K562 treated with DMSO at 1 percent for 48 hours (cell line): Measurements from ENCODE around the gene CDON. TPM values are rescaled to one million over a fixed set of nuclear protein-coding genes. Genes with fewer than 3 reads are reported as not detected.

Experiments
- total RNA-seq: library from RNA; unstranded; fragments of 300-600 nt; gene quantifications from 2 replicates; pipeline ENCODE4 v1.2.3, GENCODE V29; 2022; ENCODE audit warnings: low replicate concordance; ENCODE audit errors: extremely low read depth

CDON gene, protein sequence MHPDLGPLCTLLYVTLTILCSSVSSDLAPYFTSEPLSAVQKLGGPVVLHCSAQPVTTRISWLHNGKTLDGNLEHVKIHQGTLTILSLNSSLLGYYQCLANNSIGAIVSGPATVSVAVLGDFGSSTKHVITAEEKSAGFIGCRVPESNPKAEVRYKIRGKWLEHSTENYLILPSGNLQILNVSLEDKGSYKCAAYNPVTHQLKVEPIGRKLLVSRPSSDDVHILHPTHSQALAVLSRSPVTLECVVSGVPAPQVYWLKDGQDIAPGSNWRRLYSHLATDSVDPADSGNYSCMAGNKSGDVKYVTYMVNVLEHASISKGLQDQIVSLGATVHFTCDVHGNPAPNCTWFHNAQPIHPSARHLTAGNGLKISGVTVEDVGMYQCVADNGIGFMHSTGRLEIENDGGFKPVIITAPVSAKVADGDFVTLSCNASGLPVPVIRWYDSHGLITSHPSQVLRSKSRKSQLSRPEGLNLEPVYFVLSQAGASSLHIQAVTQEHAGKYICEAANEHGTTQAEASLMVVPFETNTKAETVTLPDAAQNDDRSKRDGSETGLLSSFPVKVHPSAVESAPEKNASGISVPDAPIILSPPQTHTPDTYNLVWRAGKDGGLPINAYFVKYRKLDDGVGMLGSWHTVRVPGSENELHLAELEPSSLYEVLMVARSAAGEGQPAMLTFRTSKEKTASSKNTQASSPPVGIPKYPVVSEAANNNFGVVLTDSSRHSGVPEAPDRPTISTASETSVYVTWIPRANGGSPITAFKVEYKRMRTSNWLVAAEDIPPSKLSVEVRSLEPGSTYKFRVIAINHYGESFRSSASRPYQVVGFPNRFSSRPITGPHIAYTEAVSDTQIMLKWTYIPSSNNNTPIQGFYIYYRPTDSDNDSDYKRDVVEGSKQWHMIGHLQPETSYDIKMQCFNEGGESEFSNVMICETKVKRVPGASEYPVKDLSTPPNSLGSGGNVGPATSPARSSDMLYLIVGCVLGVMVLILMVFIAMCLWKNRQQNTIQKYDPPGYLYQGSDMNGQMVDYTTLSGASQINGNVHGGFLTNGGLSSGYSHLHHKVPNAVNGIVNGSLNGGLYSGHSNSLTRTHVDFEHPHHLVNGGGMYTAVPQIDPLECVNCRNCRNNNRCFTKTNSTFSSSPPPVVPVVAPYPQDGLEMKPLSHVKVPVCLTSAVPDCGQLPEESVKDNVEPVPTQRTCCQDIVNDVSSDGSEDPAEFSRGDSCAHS (N-terminal part only)
- not detected in 2 replicates for total RNA-seq

DNA sequence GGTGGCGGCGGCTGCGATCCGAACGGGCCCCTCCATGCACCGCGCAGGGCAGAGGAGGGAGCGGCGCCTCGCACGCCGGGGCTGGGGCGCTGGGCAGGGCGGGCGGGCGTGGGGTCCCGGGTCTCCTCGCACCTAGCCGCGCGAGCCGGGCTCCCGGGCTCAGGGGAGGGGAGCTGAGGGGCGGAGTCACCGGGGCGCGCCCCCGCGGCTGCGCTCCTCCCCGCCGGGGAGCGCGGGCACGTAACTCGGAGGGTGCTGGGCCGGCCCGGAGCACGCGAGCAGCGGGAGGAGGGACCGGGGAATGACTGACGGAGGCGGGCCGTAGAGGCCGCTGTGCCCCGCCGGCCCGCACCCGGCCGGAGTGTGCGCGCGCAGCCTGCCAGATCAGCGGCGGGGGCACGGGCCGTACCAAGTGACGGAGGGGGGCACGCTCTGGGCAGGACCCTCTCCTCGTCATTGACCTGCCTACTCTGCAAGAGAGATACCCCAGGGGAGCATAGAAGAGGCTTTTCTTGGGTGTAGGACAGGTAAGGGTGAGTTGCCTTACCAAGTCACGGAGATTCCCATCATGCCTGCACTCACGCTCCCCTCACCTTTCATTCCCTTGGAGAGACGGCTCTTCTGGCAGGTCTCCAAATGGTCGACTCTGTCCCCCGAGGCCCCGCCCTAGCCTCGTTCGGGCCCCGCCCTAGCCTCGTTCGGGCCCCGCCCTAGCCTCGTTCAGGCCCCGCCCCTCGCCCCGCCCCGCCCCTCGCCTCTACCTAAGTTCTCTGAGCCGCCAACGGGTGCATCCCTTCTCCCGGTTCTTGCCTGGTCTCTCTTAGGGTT, at the start of gene CDON:
Gene CDON (minus strand): TSS at position 188 of the 828 bp plus-strand sequence. CDS start 39,390 bp downstream, outside the sequence.

GRCh38 chr11:125945797-125946520, 116.7 kb downstream of the CDON start, which contains the start of gene VSIG10L2:
TSS of gene VSIG10L2 (plus strand) at chr11:125946044. CDS start at chr11:125946056, 12 bp downstream.

Other genes with a start within 250 kb of the CDON start
- not detected in 2 replicates for gene PATE4, start 229.6 kb downstream of the CDON start, total RNA-seq
- not detected in 2 replicates for gene HYLS1, start 175.2 kb downstream of the CDON start, total RNA-seq
- not detected in 2 replicates for gene PUS3, start 159.7 kb downstream of the CDON start, total RNA-seq
- gene DDX25, start 158.4 kb downstream of the CDON start, total RNA-seq = not detected in 2 replicates
- gene VSIG10L2, start 116.8 kb downstream of the CDON start, total RNA-seq = not detected in 2 replicates
- gene RPUSD4, start 148.8 kb upstream of the CDON start, total RNA-seq = not detected in 2 replicates
- not detected in 2 replicates for gene FAM118B, start 148.9 kb upstream of the CDON start, total RNA-seq
- not detected in 2 replicates for gene SRPRA, start 206.0 kb upstream of the CDON start, total RNA-seq
- not detected in 2 replicates for gene FOXRED1, start 206.3 kb upstream of the CDON start, total RNA-seq
- gene TIRAP, start 220.2 kb upstream of the CDON start, total RNA-seq = not detected in 2 replicates
- not detected in 2 replicates for gene DCPS, start 241.2 kb upstream of the CDON start, total RNA-seq